ENCODE measurements around the gene GGACT.
"Not testable (repeated sequence)": the region's sequence is repeated elsewhere in the genome, so short reads cannot be mapped to it uniquely, and the experiment has no call there.

The GGACT gene

DNA sequence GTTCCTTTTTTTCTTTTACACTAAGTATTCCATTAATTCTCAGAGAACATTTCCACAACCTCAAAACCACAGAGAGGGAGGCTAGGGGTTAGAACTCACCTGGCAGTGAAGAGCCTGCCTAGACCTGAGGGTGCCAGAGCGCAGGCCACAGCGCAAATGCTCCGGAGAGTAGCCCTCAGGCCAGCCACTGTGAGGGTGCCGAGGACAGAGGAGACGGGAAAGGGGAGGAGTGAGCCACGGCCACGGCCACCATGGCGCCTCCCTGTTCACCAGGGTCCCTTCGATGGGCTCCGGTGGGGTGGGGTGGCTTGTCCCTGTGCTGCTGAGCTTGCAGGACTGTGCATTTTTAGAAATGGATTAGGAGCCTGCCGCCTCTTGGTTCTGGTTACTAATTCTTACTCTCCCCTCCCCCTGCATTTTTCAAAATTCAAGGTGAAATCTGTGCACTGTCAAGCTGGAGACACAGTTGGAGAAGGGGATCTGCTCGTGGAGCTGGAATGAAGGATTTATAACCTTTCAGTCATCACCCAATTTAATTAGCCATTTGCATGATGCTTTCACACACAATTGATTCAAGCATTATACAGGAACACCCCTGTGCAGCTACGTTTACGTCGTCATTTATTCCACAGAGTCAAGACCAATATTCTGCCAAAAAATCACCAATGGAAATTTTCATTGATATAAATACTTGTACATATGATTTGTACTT, 58.8 kb downstream of the GGACT start:
- no peak for DNase-seq (ENCODE audit: low spot score)

GRCh38 chr13:100528820-100529219, 59.8 kb downstream of the GGACT start:
- DNase-seq (ENCODE audit: low spot score): no peak

GRCh38 chr13:100528353-100528752, 60.2 kb downstream of the GGACT start:
- DNase-seq (ENCODE audit: low spot score): no peak

GRCh38 chr13:100527644-100528043, 60.9 kb downstream of the GGACT start:
- no peak for DNase-seq (ENCODE audit: low spot score)

- no peak for DNase-seq (ENCODE audit: low spot score)
Measured at GRCh38 chr13:100526318-100527000, 62.1 kb downstream of the GGACT start.

DNA sequence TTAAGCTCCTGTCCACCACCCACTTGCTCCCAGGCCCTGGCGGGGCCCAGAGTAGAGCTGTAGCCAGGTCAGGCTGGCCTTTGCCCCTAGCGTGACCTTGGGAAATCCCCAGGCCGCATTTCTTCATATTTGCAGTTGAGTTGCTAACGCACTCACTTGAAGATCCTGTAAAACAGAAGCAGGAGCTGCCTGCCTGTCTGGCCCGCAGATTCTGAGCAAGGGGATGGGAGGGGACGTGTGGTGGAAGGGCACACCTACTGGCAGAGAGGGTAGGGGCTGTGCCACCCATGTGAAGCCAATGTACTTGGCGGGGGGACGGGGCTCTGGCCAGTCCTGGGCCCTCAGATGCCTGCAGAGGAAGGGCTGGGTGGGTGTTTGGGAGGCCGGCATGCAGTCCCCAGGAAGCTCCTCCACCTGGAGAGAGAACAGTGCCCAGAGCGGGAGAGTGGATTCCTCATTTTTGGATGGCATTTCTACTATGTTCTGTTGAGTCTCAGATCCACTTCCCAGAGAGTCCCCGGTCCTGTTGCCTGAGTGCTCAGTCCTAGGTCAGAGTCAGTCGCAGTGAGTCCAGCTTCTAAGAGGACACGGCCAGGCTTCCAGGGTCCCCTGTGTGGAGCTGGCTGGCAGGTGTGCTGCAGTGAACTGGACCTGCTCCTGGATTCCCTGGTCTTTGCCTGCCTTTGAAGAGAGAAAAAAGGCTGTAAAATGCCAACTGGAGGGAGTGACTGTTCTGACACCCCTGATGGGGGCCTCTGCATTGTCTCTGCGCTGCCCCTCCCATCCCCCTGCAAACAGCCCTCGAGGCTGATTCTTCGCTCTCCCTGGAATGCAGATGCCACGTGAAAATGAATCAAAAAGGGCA, 62.9 kb downstream of the GGACT start:
- no peak for DNase-seq (ENCODE audit: low spot score)

GRCh38 chr13:100524688-100525087, 63.9 kb downstream of the GGACT start:
- DNase-seq (ENCODE audit: low spot score): not testable (repeated sequence)

DNA sequence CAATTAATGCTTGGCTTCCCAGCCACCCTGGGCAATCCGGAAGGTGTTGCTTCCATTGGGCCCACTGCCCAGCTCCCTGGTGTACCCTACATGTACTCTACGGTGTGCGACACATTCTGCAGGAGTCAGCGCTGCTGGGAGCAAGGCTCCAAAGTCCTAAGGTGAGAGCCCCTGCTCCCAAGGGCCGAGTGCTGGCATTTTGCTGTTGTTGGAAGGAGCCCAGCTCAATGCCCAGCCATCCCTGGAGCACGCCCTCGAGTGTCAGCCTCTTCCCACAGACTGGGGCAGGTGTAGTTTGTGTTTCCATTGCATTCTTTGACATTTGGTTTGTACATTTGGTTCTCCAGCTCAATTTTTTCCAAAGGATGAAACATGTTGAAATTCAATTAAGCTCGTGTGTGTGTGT, 64.6 kb downstream of the GGACT start:
- DNase-seq (ENCODE audit: low spot score): no peak

GRCh38 chr13:100523411-100523810, 65.2 kb downstream of the GGACT start:
- DNase-seq (ENCODE audit: low spot score): no peak

- no peak for DNase-seq (ENCODE audit: low spot score)
Measured at GRCh38 chr13:100522618-100523309, 65.8 kb downstream of the GGACT start.

GRCh38 chr13:100521851-100522617, 66.6 kb downstream of the GGACT start:
- DNase-seq (ENCODE audit: low spot score): no peak

GRCh38 chr13:100520936-100521850, 67.4 kb downstream of the GGACT start:
- DNase-seq (ENCODE audit: low spot score): no peak

DNA sequence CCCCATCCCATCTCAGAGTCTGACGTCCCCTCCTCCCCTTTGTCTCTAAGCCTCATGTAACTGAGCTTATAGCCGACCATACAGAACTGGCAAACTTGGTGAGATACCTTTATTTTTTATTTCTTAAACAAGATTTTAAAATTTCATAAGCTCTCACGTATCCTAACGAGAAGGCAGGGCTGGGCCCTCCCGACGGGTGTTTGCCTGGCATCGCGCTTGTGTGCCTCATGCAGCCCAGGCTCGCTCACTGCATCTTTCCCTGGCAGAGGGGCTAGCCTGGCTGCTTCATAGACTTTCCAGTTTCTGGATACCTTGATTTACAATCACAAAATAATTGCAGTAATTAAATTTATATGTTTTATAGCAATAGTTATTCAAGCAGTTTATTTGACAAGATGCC, 69.0 kb downstream of the GGACT start:
- no peak for DNase-seq (ENCODE audit: low spot score)

DNA sequence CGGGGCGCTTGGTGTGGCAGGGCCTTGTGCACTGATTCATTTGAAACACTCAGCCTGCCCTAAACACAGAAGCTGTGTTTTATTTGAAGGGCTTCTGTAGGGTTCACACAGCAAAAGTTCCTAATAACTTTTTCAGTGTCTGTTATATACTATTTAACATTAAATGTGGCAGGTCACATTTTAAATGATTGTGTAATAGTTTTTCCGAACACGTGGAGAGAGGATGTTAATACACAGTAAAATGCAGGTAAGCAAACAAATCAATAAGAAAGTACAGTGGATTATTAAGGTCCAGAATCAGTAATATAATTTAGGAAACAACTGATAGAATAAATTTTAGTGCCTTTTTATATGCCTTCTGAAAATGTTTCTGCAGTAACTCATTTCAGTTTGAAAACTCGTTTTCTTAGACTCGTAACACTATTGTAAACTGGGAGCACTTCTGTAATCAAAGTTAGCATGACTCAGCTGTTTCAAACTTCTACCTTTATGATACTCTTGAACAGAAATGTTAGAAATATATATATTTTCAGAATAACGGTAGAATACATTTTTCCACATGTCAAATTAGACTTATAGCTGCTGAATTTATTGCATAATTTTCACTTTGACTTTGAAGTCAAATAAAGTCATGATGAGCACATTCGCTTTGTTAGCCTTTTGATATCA, 70.1 kb downstream of the GGACT start:
- DNase-seq (ENCODE audit: low spot score): no peak

- no peak for DNase-seq (ENCODE audit: low spot score)
Measured at GRCh38 chr13:100517728-100518127, 70.9 kb downstream of the GGACT start.

DNA sequence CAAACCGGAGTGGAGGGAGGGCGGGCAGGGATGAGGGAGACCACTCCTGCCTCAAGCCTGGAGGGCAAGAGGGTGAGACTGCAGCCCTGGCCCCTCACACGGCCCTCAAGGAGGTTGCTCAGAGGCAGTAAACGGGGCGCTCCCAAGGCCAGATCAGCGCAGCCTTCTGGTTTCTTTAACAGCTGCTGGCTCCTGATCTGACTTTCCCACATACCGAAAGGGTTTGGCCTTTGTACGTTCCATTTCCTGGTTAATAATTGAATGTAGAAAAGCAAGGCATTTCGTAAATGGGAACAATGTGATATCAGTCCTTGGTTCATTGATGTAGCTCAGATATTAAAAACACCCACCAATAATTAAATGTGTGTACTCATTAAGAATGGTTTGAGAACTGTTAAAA, 71.5 kb downstream of the GGACT start:
- DNase-seq (ENCODE audit: low spot score): no peak

DNA sequence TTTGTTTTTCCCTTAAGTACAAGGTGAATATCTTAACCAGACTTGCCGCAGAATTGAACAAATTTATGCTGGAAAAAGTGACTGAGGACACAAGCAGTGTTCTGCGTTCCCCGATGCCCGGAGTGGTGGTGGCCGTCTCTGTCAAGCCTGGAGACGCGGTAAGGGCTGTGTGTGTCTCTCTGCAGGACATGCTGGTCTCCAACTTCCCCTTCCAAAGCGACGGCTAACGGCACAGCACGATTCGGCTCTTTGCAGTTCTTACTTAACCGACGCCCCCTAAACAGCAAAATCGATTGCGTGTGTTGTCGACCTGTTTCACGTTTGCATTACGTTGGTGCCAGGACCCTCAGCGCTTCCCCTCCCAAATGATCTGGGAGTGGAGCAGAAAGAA, 73.2 kb downstream of the GGACT start:
- no peak for DNase-seq (ENCODE audit: low spot score)

DNA sequence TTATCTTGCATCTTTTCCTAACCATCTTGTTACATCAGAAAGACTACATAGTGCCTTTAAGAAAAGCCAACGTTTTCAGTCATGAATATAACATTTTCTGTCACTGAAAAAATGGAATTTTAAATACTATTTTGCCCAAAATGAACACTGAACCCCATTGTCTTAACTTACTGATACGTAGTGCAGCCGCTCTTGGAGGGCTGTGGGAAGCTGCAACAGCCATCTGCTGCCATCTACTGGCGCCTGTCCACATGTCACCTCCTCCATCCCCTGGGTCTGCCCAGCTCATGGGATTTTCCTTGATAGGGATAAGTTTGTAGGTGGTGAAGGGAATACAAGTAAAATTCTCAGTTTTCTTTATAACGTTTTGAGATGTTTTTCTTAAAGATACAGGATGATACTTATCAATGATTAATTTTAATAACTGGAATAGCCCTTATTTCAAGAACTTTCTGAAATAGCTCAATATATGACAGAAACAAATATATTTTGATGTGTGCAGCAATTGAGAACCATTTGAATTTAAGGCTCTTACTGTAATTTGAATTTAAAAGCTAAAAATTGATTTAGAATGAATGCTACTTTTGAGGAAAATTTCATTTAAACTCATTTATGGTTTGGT, 73.7 kb downstream of the GGACT start:
- peak; percentile 90 for DNase-seq (ENCODE audit: low spot score)

DNA sequence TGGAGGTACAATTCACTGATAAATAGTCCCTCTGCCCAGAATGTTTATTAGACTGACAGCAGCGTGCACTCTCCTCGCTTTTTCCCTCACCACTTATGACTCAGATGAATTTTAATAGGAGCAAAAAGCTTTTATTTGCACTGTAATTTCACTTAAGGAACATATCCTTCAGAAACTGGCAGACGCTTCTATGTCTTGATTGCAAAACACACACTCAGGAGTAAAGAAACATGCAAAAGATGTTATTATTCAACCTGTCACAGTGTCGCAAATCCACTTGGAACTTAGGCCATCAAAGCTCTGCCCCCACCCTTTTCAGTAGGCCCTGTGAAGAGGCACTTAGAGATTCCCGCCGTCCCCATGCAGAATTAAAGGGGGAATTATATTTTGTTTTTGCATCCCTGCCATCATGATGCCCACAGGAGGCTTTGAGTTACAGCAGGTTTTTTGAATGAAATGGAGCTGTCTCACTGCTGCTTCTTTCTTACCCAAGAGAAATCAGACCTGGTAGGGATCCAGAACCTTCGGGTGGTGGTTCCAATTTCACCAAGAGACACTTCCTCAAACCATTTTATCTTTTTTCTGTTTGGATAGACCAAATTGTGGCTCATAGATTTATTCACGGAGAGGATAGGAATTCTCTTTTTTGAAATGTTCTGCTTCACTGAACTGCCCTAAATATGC, 74.5 kb downstream of the GGACT start:
- DNase-seq (ENCODE audit: low spot score): no peak
